ENCODE results near the gene EDN1.

Gene EDN1

DNA sequence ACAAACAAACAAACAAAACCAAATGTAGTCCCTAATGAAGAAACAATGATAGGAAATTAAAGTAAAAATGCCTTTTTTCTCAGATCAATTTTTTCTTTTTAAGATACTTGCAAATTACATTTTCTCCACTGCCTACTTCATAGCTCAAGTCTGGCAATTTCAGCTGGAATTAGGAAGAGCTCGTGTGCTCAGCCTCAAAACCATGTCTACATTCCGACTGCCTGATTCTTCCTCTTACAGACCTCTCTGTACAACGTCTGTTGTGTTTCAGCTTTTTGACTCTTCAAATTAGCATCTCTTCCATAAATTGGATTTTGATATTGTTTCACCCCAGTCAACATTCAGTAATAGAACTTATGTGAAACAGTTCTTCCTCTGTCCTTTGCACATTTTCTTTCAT is 9.3 kb upstream of the EDN1 start:
- DNase-seq, result no peak
- TF ChIP-seq EZH2 (IDR thresholded peaks at IDR 0.05; ENCODE audit: borderline replicate concordance, low read depth, low read length, severe bottlenecking), result no peak
- TF ChIP-seq, protein P1, sequence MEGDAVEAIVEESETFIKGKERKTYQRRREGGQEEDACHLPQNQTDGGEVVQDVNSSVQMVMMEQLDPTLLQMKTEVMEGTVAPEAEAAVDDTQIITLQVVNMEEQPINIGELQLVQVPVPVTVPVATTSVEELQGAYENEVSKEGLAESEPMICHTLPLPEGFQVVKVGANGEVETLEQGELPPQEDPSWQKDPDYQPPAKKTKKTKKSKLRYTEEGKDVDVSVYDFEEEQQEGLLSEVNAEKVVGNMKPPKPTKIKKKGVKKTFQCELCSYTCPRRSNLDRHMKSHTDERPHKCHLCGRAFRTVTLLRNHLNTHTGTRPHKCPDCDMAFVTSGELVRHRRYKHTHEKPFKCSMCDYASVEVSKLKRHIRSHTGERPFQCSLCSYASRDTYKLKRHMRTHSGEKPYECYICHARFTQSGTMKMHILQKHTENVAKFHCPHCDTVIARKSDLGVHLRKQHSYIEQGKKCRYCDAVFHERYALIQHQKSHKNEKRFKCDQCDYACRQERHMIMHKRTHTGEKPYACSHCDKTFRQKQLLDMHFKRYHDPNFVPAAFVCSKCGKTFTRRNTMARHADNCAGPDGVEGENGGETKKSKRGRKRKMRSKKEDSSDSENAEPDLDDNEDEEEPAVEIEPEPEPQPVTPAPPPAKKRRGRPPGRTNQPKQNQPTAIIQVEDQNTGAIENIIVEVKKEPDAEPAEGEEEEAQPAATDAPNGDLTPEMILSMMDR (IDR thresholded peaks at IDR 0.05; ENCODE audit: borderline replicate concordance, extremely low read depth, low read length, poor library complexity, severe bottlenecking), result no peak
- Histone ChIP-seq H3K36me3 (ENCODE audit: insufficient read depth, low read length) (no peaks in the 10 kb centered on the region), H3K4me2 (ENCODE audit: insufficient read depth, low read length) (no peak overlapping the region), H2AFZ (ENCODE audit: low read depth, low read length) (no peak overlapping the region), H3K27ac (ENCODE audit: low read length) (no peak overlapping the region), H3K79me2 (ENCODE audit: insufficient read depth, low read length) (no peaks in the 10 kb centered on the region), H3K4me1 (ENCODE audit: insufficient read depth, low read length) (no peaks in the 10 kb centered on the region), H3K27me3 (ENCODE audit: insufficient read depth, low read length, poor library complexity) (no peaks in the 10 kb centered on the region), H3K4me3 (ENCODE audit: low read depth in 1 of 2, low read length in 2 of 2) (no peak overlapping the region), H4K20me1 (ENCODE audit: insufficient read depth, low read length) (no peaks in the 10 kb centered on the region), H3K9ac (ENCODE audit: low read depth, low read length) (no peak overlapping the region), H3K9me3 (ENCODE audit: insufficient read depth, low read length, severe bottlenecking) (no peaks in the 10 kb centered on the region)
- ATAC-seq (ENCODE audit: insufficient read depth, low read depth), result no peak

DNA sequence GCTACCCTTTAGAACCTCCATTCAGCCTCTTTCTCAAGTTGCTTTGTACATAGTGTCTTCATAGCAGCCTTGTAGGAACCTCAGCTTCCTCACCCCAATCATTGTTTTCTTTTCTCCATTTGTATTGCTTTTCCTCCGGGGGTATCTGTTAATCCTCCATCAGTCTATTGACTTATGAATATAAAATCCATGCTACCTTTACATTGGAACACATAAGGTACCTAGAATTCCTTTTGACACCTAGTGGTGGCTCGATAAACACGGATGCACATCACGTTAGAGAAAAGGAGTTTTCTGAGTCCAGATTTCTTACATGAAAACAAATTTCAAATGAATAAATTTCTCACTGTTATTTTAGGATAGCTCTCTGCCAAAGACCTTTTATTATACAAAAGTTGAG is 6.3 kb upstream of the EDN1 start:
- Histone ChIP-seq H3K27ac (ENCODE audit: low read length) (no peak overlapping the region), H3K4me2 (ENCODE audit: insufficient read depth, low read length) (no peak overlapping the region), H3K9ac (ENCODE audit: low read depth, low read length) (no peak overlapping the region), H3K36me3 (ENCODE audit: insufficient read depth, low read length) (no peaks in the 10 kb centered on the region), H2AFZ (ENCODE audit: low read depth, low read length) (no peak overlapping the region), H3K79me2 (ENCODE audit: insufficient read depth, low read length) (no peaks in the 10 kb centered on the region), H4K20me1 (ENCODE audit: insufficient read depth, low read length) (no peaks in the 10 kb centered on the region), H3K4me3 (ENCODE audit: low read depth in 1 of 2, low read length in 2 of 2) (no peak overlapping the region), H3K27me3 (ENCODE audit: insufficient read depth, low read length, poor library complexity) (peaks cover 3% of the 10 kb centered on the region), H3K9me3 (ENCODE audit: insufficient read depth, low read length, severe bottlenecking) (no peaks in the 10 kb centered on the region), H3K4me1 (ENCODE audit: insufficient read depth, low read length) (no peaks in the 10 kb centered on the region)
- ATAC-seq (ENCODE audit: insufficient read depth, low read depth) (no peak), DNase-seq (no peak)
- TF ChIP-seq EZH2 (IDR thresholded peaks at IDR 0.05; ENCODE audit: borderline replicate concordance, low read depth, low read length, severe bottlenecking), result no peak
- TF ChIP-seq, protein P1 (IDR thresholded peaks at IDR 0.05; ENCODE audit: borderline replicate concordance, extremely low read depth, low read length, poor library complexity, severe bottlenecking), result no peak

DNA sequence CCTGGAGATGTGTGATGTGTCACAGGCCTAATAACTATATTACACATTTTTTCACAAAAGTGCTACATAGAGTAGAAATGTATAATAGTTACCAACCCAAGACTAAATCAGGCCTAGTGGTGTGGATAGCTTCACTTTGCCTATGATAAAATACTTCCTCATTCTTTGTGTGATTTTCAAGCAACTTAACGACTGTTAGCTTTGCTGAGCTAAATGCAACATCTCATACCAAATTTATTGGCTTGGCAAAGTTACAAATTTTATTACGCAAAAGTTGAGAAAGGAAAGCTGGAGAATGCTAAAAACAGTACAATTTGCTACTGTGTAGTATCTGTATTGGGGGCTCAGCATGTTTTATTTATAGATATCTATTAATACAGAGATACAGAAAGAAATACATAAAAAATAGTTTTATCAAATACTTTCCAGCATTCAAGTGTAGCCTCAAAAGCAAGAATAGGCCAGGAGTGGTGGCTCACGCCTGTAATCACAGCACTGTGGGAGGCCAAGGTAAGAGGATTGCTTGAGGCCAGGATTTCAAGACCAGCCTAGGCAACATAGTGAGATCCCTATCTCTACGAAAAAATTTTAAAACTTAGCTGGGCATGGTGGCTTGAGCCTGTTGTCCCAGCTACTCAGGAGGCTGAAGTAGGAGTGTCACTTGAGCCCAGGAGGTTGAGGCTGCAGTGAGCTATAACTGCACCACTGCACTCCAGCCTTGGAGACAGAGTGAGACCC is 3.6 kb upstream of the EDN1 start:
- no peak overlapping the region for H2AFZ ChIP-seq (ENCODE audit: low read depth, low read length)
- H3K9ac ChIP-seq (ENCODE audit: low read depth, low read length), result no peak overlapping the region
- H3K27me3 ChIP-seq (ENCODE audit: insufficient read depth, low read length, poor library complexity), result peaks cover 22% of the 10 kb centered on the region
- no peak for ATAC-seq (ENCODE audit: insufficient read depth, low read depth)
- no peaks in the 10 kb centered on the region for H3K4me1 ChIP-seq (ENCODE audit: insufficient read depth, low read length)
- no peaks in the 10 kb centered on the region for H3K79me2 ChIP-seq (ENCODE audit: insufficient read depth, low read length)
- H3K36me3 ChIP-seq (ENCODE audit: insufficient read depth, low read length), result no peaks in the 10 kb centered on the region
- H3K4me3 ChIP-seq (ENCODE audit: low read depth in 1 of 2, low read length in 2 of 2), result no peak overlapping the region
- no peak overlapping the region for H3K27ac ChIP-seq (ENCODE audit: low read length)
- TF ChIP-seq EZH2 (IDR thresholded peaks at IDR 0.05; ENCODE audit: borderline replicate concordance, low read depth, low read length, severe bottlenecking), result no peak
- TF ChIP-seq, protein P1 (IDR thresholded peaks at IDR 0.05; ENCODE audit: borderline replicate concordance, extremely low read depth, low read length, poor library complexity, severe bottlenecking), result no peak
- DNase-seq, result no peak
- no peaks in the 10 kb centered on the region for H4K20me1 ChIP-seq (ENCODE audit: insufficient read depth, low read length)
- no peak overlapping the region for H3K4me2 ChIP-seq (ENCODE audit: insufficient read depth, low read length)
- no peaks in the 10 kb centered on the region for H3K9me3 ChIP-seq (ENCODE audit: insufficient read depth, low read length, severe bottlenecking)

All from DND-41 (cell line).